Measurements from ENCODE around the gene UBQLN4. TPM values are rescaled to one million over a fixed set of nuclear protein-coding genes. Genes with fewer than 3 reads are reported as not detected.
"Not testable (repeated sequence)": the region's sequence is repeated elsewhere in the genome, so short reads cannot be mapped to it uniquely, and the experiment has no call there.

UBQLN4 gene
- total RNA-seq, 4 donors from 2014 or later = 19.5 to 32.1 (median 22.8) TPM

DNA sequence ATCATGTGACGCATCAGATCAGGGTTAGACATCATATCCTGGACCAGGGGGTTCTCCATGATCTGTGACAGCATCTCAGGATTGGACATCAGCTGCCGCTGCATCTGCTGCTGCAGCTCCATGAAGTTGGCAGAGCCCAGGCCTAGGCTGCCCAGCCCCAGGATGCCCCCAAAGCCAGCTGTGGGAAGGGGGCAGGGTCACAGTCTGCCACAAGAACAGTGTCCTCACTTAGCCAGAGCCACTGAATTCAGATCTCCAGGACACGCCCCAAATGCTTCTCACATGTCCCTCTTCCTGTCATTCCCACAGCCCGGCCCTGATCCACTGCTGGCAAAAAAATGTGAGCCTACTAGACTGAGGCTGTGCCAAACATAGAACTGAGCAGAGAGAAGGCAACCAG lies 3.2 kb downstream of the UBQLN4 start:
- Histone ChIP-seq H3K27ac (no peak overlapping the region), H3K4me1 (peaks cover 0 to 28% (median under 1%) of the 10 kb centered on the region in 4 donors), H3K27me3 (no peaks in the 10 kb centered on the region), H3K36me3 (peaks cover 0 to 57% (median 5%) of the 10 kb centered on the region in 3 donors), H3K4me3 (no peak overlapping the region), H3K9me3 (no peaks in the 10 kb centered on the region)
- TF ChIP-seq EP300 (IDR thresholded peaks at IDR 0.05) (no peak), POLR2A (IDR thresholded peaks at IDR 0.05) (no peak)
- TF ChIP-seq, protein P1, sequence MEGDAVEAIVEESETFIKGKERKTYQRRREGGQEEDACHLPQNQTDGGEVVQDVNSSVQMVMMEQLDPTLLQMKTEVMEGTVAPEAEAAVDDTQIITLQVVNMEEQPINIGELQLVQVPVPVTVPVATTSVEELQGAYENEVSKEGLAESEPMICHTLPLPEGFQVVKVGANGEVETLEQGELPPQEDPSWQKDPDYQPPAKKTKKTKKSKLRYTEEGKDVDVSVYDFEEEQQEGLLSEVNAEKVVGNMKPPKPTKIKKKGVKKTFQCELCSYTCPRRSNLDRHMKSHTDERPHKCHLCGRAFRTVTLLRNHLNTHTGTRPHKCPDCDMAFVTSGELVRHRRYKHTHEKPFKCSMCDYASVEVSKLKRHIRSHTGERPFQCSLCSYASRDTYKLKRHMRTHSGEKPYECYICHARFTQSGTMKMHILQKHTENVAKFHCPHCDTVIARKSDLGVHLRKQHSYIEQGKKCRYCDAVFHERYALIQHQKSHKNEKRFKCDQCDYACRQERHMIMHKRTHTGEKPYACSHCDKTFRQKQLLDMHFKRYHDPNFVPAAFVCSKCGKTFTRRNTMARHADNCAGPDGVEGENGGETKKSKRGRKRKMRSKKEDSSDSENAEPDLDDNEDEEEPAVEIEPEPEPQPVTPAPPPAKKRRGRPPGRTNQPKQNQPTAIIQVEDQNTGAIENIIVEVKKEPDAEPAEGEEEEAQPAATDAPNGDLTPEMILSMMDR (IDR thresholded peaks at IDR 0.05) = no peak
- WGBS, 2 donors = 67 to 79% methylated on average over 4 of the region's 4 CpGs
- DNase-seq (ENCODE audit: low spot score in 2 of 2) = no peak

DNA sequence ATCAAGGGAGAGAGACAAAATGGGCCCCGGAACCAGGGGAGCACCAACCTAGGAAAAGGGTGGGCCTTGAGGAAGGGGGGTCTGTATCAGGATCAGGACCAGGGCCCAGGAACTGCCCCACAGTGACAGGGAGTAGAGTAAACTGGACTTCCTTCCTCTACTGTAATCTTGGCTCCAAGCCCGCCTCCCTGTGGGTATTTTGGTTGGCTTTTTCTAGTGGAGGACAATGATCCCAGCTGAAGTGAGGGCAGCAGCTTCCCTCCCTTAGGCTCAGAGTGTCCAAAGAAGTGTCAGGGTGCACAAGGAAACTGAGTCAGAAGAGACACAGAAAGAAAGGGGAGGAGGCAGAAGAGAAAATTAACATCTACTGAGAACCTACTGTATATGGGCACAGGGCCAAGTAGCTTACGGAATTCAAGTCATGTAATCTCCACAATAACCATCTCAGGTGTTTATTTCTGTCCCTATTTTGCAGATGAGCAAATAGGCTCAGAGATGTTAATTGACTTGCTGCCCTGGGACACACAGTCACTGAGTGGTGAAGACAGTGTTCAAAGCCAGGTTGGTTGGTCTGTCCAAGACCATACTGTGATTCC lies 4.8 kb downstream of the UBQLN4 start:
- 90 to 92% methylated on average over 3 of the region's 3 CpGs for WGBS, 2 donors
- TF ChIP-seq, protein P1 (IDR thresholded peaks at IDR 0.05) = no peak
- TF ChIP-seq EP300 (IDR thresholded peaks at IDR 0.05) (no peak), POLR2A (IDR thresholded peaks at IDR 0.05) (no peak)
- no peak for DNase-seq (ENCODE audit: low spot score in 2 of 2)
- Histone ChIP-seq H3K4me3 (no peak overlapping the region), H3K36me3 (peaks cover 0 to 73% (median 5%) of the 10 kb centered on the region in 3 donors), H3K9me3 (no peaks in the 10 kb centered on the region), H3K27ac (no peak overlapping the region), H3K4me1 (peaks cover 0 to 25% (median 0%) of the 10 kb centered on the region in 4 donors), H3K27me3 (no peaks in the 10 kb centered on the region)

DNA sequence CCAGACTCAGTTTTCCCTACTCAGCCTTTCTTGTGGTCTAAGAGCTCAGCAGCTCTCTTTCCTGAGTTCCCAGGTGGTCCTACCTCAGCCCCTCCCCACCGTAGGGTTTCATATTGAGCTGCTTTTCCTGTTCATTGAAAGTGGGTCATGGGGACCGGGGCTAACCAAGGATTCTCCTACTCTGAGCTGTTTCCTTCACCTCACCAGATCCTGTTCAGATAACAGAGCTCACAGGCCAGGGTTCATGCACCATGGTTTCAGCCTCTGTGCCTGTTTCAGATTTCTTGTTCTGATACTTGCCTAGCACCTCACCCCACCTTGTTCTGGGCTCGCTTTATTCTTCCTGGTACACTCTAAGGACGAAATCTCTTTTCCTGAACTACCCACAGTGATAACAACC lies 8.5 kb downstream of the UBQLN4 start:
- 94 to 99% methylated on average over 4 of the region's 4 CpGs for WGBS, 2 donors
- no peaks in the 10 kb centered on the region for H3K4me1 ChIP-seq
- TF ChIP-seq POLR2A (IDR thresholded peaks at IDR 0.05) (no peak), EP300 (IDR thresholded peaks at IDR 0.05) (no peak)
- TF ChIP-seq, protein P1 (IDR thresholded peaks at IDR 0.05) = no peak
- H3K27me3 ChIP-seq = no peaks in the 10 kb centered on the region
- no peak for DNase-seq (ENCODE audit: low spot score in 2 of 2)
- no peak overlapping the region for H3K27ac ChIP-seq
- H3K4me3 ChIP-seq = no peak overlapping the region
- H3K36me3 ChIP-seq = peaks cover 0 to 94% (median 8%) of the 10 kb centered on the region in 3 donors
- no peaks in the 10 kb centered on the region for H3K9me3 ChIP-seq

DNA sequence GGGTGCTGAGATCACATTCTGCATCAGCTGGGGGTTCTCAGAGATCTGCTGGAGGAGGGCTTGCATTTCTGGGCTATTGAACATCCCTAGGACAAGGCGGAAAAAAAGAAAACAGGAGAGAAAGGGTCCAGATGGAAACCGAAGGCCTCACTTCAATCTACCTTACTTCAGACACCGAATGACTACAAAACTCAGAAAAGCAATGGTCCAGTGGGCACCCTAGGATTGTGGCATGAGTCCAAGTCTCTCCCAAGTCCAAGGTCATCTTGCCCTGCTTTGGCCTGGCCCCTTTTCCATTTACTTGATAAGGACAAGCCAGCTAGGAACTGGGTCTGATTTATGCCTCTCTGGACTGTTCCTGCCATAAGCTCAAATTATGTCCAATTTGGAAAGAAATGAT lies 10.8 kb downstream of the UBQLN4 start:
- TF ChIP-seq, protein P1 (IDR thresholded peaks at IDR 0.05) = no peak
- peaks cover 0 to 94% (median 5%) of the 10 kb centered on the region in 3 donors for H3K36me3 ChIP-seq
- H3K27ac ChIP-seq = no peak overlapping the region
- H3K4me1 ChIP-seq = no peaks in the 10 kb centered on the region
- no peaks in the 10 kb centered on the region for H3K27me3 ChIP-seq
- WGBS, 2 donors = 93 to 98% methylated on average over 3 of the region's 3 CpGs
- no peak for DNase-seq (ENCODE audit: low spot score in 2 of 2)
- no peak overlapping the region for H3K4me3 ChIP-seq
- no peaks in the 10 kb centered on the region for H3K9me3 ChIP-seq

DNA sequence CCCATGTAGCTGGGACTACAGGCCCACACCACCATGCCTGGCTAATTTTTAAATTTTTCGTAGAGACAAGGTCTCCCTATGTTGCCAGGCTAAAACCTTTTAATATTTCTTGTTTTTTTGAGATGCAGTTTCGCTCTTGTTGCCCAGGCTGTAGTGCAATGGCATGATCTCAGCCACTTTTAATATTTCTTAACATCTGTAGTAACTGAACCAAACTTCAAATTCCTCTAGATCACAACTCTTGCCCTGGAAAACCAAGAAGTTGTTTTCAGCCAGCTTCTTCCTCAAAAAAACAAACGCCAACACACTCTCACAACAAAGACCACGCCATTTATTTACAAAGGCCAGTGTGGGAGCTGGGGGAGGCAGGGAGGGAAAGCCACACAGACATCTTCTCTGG lies 18.6 kb downstream of the UBQLN4 start:
- H3K4me1 ChIP-seq; DNase-seq (ENCODE audit: low spot score in 2 of 2); H3K4me3 ChIP-seq; H3K9me3 ChIP-seq; H3K27me3 ChIP-seq: not testable (repeated sequence)
- Histone ChIP-seq H3K27ac (peak overlapping the region in 1 of 4 donors; percentile 36), H3K36me3 (peaks cover 0 to 41% (median 0%) of the 10 kb centered on the region in 3 donors)
- WGBS, 2 donors = 60 to 81% methylated on average over 4 of the region's 4 CpGs

DNA sequence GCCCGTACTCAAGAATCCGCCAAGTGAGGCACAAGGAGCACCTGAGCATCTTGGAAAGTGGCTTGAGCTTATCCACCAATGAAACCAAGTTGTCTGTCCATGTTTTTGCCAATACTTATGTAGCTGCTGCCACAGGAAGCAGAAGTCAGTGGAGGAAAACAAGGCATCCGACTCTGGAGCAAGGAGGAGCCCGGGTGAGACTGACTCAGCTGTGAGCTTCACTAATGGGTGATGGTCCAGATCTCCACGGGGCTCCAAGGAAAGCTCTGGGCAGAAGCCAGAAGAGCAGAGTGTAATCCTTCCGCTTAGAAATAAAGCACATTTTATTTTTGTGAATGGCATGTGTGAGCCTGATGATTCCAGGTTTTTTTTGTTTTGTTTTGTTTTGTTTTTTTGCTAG lies 20.6 kb downstream of the UBQLN4 start:
- WGBS, 2 donors = 50 to 60% methylated on average over 6 of the region's 6 CpGs
- DNase-seq (ENCODE audit: low spot score in 2 of 2) = no peak

More for the DNA sequence above, 20.6 kb downstream of the UBQLN4 start:
- Histone ChIP-seq H3K4me1 (no peaks in the 10 kb centered on the region), H3K27me3 (no peaks in the 10 kb centered on the region), H3K9me3 (no peaks in the 10 kb centered on the region), H3K27ac (no peak overlapping the region), H3K36me3 (peaks cover 0 to 21% (median 0%) of the 10 kb centered on the region in 3 donors), H3K4me3 (no peak overlapping the region)
- TF ChIP-seq POLR2A (IDR thresholded peaks at IDR 0.05) (no peak), EP300 (IDR thresholded peaks at IDR 0.05) (no peak)

Measured in tibial nerve (tissue), 4 donors.